WTC11 (cell line): ENCODE results near the gene LNX1. TPM values are rescaled to one million over a fixed set of nuclear protein-coding genes. Genes with fewer than 3 reads are reported as not detected.

Experiments
- ATAC-seq: fragments of 200-7000 bp; cut with Tn5 transposase; 2 replicates; pipeline ENCODE4 v1.10.0; 2021; ENCODE audit warnings: mild to moderate bottlenecking, moderate library complexity
- CTCF ChIA-PET: fragments of 300-600 bp; sonication (Branson Sonifier 250); formaldehyde crosslinking; loops from one replicate; lab custom pipeline; 2021; ENCODE audit warnings: antibody characterized with exemption; lab: Charles Lee
- POLR2A ChIA-PET: fragments of 350-600 bp; sonication (Branson Sonifier 250); formaldehyde crosslinking; loops from one replicate; lab custom pipeline; 2021; ENCODE audit warnings: antibody characterized with exemption; lab: Charles Lee
- DNase-seq: peaks from one replicate; pipeline ENCODE4 v3.0.0; 2021; ENCODE audit warnings: low spot score
- H3K27ac Mint-ChIP-seq: 2 replicates; pipeline ENCODE4 v1.8.0; 2021; ENCODE audit warnings: mixed read lengths
- H3K27me3 Mint-ChIP-seq: 2 replicates; pipeline ENCODE4 v1.8.0; 2021; ENCODE audit warnings: low read depth, mild to moderate bottlenecking, moderate library complexity, mixed read lengths
- H3K36me3 Mint-ChIP-seq: 2 replicates; pipeline ENCODE4 v1.8.0; 2021; ENCODE audit warnings: mixed read lengths
- H3K4me1 Mint-ChIP-seq: 2 replicates; pipeline ENCODE4 v1.8.0; 2022; ENCODE audit warnings: mixed read lengths
- H3K4me3 Mint-ChIP-seq: 2 replicates; pipeline ENCODE4 v1.8.0; 2021; ENCODE audit warnings: mild to moderate bottlenecking, moderate library complexity, mixed read lengths
- H3K9me3 Mint-ChIP-seq: 2 replicates; pipeline ENCODE4 v1.8.0; 2021; ENCODE audit warnings: mixed read lengths
- CREB1 ChIP-seq: sonication (generic); formaldehyde crosslinking; IDR thresholded peaks from 2 replicates; pipeline ENCODE4 v1.8.0; 2023; ENCODE audit warnings: mild to moderate bottlenecking, missing genetic modification reagents
- CREM ChIP-seq: sonication (generic); formaldehyde crosslinking; IDR thresholded peaks from 2 replicates; pipeline ENCODE4 v1.8.1; 2022; ENCODE audit warnings: mild to moderate bottlenecking, missing genetic modification reagents, moderate library complexity
- ESRRA ChIP-seq: sonication (generic); formaldehyde crosslinking; IDR thresholded peaks from 2 replicates; pipeline ENCODE4 v1.8.1; 2022; ENCODE audit warnings: mild to moderate bottlenecking, missing genetic modification reagents, borderline replicate concordance
- FOXP1 ChIP-seq: sonication (generic); formaldehyde crosslinking; IDR thresholded peaks from 2 replicates; pipeline ENCODE4 v1.8.0; 2022; ENCODE audit warnings: missing genetic modification reagents, mild to moderate bottlenecking, moderate library complexity, borderline replicate concordance
- GABPB1 ChIP-seq: sonication (generic); formaldehyde crosslinking; IDR thresholded peaks from 2 replicates; pipeline ENCODE4 v1.8.1; 2023; ENCODE audit warnings: mild to moderate bottlenecking, missing genetic modification reagents
- GTF2I ChIP-seq: fragments of 250-450 bp; sonication (Bioruptor Pico); conservative IDR thresholded peaks from 2 replicates; pipeline ENCODE4 v1.4.0; 2021; ENCODE audit warnings: mild to moderate bottlenecking
- HMGA2 ChIP-seq: fragments of 250-450 bp; sonication (Bioruptor Pico); IDR thresholded peaks from 2 replicates; pipeline ENCODE4 v1.4.0; 2021; ENCODE audit warnings: mild to moderate bottlenecking, moderate library complexity
- MYBL2 ChIP-seq: sonication (generic); formaldehyde crosslinking; IDR thresholded peaks from 2 replicates; pipeline ENCODE4 v1.8.1; 2023; ENCODE audit warnings: mild to moderate bottlenecking, moderate library complexity, missing genetic modification reagents
- OVOL2 ChIP-seq: fragments of 250-450 bp; sonication (Bioruptor Pico); IDR thresholded peaks from 2 replicates; pipeline ENCODE4 v1.9.0; 2021; ENCODE audit warnings: mild to moderate bottlenecking, borderline replicate concordance
- RELA ChIP-seq: sonication (generic); formaldehyde crosslinking; IDR thresholded peaks from 2 replicates; pipeline ENCODE4 v1.8.1; 2022; ENCODE audit warnings: missing genetic modification reagents, mild to moderate bottlenecking, borderline replicate concordance
- SMAD4 ChIP-seq: sonication (generic); formaldehyde crosslinking; IDR thresholded peaks from 2 replicates; pipeline ENCODE4 v1.8.0; 2022; ENCODE audit warnings: mild to moderate bottlenecking, missing genetic modification reagents
- TEAD1 ChIP-seq: sonication (generic); formaldehyde crosslinking; IDR thresholded peaks from 2 replicates; pipeline ENCODE4 v1.8.0; 2022; ENCODE audit warnings: mild to moderate bottlenecking, missing genetic modification reagents
- TP53 ChIP-seq: sonication (generic); formaldehyde crosslinking; IDR thresholded peaks from 2 replicates; pipeline ENCODE4 v1.8.1; 2023; ENCODE audit warnings: mild to moderate bottlenecking, missing genetic modification reagents
- ZNF219 ChIP-seq: sonication (generic); formaldehyde crosslinking; IDR thresholded peaks from 2 replicates; pipeline ENCODE4 v1.8.0; 2023; ENCODE audit warnings: missing genetic modification reagents, mild to moderate bottlenecking, borderline replicate concordance
- ZNF263 ChIP-seq: sonication (generic); formaldehyde crosslinking; IDR thresholded peaks from 2 replicates; pipeline ENCODE4 v1.8.1; 2022; ENCODE audit warnings: low read depth, mild to moderate bottlenecking, moderate library complexity, missing genetic modification reagents
- ZNF671 ChIP-seq: fragments of 250-450 bp; sonication (Bioruptor Pico); IDR thresholded peaks from 2 replicates; pipeline ENCODE4 v1.8.0; 2021; ENCODE audit warnings: mild to moderate bottlenecking
- total RNA-seq: library from RNA; stranded (reverse); gene quantifications from 3 replicates; pipeline ENCODE4 v1.2.3, GENCODE V29; 2021
- TF ChIP-seq, protein P1 (sequence below): sonication (generic); formaldehyde crosslinking; IDR thresholded peaks from 2 replicates; pipeline ENCODE4 v1.8.1; 2023; ENCODE audit warnings: mild to moderate bottlenecking, missing genetic modification reagents, moderate library complexity
- TF ChIP-seq, protein P2 (sequence below): fragments of 250-450 bp; sonication (Bioruptor Pico); IDR thresholded peaks from 2 replicates; pipeline ENCODE4 v1.9.0; 2021; ENCODE audit warnings: mild to moderate bottlenecking, borderline replicate concordance
- TF ChIP-seq, protein P3 (sequence below): sonication (generic); formaldehyde crosslinking; IDR thresholded peaks from 2 replicates; pipeline ENCODE4 v1.8.1; 2023; ENCODE audit warnings: mild to moderate bottlenecking, moderate library complexity, missing genetic modification reagents
- TF ChIP-seq, protein P4 (sequence below): fragments of 250-450 bp; sonication (Bioruptor Pico); conservative IDR thresholded peaks from 2 replicates; pipeline ENCODE4 v1.9.0; 2021; ENCODE audit warnings: mild to moderate bottlenecking

LNX1 gene
- total RNA-seq, 1 experiment from 2014 or later: 5.9 TPM

DNA sequence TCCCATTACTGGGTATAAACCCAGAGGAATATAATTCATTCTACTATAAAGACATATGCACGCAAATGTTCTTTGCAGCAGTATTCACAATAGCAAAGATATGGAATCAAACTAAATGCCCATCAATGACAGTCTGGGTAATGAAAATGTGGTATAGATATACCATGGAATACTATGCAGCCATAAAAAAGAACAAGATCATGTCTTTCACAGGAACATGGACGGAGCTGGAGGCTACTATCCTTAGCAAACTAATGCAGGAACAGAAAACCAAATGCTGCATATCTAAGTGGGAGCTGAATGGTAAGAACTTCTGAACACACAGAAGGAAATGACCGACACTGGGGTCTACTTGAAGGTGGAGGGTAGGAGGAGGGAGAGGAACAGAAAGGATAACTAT lies 42.6 kb downstream of the LNX1 start:
- H3K4me1 Mint-ChIP-seq: peaks cover 27% of the 10 kb centered on the region
- H3K36me3 Mint-ChIP-seq: no peaks in the 10 kb centered on the region
- TF ChIP-seq, protein P1, sequence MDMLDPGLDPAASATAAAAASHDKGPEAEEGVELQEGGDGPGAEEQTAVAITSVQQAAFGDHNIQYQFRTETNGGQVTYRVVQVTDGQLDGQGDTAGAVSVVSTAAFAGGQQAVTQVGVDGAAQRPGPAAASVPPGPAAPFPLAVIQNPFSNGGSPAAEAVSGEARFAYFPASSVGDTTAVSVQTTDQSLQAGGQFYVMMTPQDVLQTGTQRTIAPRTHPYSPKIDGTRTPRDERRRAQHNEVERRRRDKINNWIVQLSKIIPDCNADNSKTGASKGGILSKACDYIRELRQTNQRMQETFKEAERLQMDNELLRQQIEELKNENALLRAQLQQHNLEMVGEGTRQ (CRISPR knock-in tag): no peak
- TF ChIP-seq ZNF219 (CRISPR knock-in tag) (no peak), CREM (no peak), CREB1 (CRISPR knock-in tag) (no peak), MYBL2 (CRISPR knock-in tag) (no peak), GTF2I (CRISPR knock-in tag) (no peak), FOXP1 (CRISPR knock-in tag) (no peak), TEAD1 (no peak), GABPB1 (CRISPR knock-in tag) (no peak), ESRRA (CRISPR knock-in tag) (no peak), SMAD4 (CRISPR knock-in tag) (no peak), ZNF671 (CRISPR knock-in tag) (no peak), HMGA2 (CRISPR knock-in tag) (no peak), RELA (CRISPR knock-in tag) (no peak), ZNF263 (CRISPR knock-in tag) (no peak), TP53 (CRISPR knock-in tag) (no peak), OVOL2 (CRISPR knock-in tag) (no peak)
- TF ChIP-seq, protein P2, sequence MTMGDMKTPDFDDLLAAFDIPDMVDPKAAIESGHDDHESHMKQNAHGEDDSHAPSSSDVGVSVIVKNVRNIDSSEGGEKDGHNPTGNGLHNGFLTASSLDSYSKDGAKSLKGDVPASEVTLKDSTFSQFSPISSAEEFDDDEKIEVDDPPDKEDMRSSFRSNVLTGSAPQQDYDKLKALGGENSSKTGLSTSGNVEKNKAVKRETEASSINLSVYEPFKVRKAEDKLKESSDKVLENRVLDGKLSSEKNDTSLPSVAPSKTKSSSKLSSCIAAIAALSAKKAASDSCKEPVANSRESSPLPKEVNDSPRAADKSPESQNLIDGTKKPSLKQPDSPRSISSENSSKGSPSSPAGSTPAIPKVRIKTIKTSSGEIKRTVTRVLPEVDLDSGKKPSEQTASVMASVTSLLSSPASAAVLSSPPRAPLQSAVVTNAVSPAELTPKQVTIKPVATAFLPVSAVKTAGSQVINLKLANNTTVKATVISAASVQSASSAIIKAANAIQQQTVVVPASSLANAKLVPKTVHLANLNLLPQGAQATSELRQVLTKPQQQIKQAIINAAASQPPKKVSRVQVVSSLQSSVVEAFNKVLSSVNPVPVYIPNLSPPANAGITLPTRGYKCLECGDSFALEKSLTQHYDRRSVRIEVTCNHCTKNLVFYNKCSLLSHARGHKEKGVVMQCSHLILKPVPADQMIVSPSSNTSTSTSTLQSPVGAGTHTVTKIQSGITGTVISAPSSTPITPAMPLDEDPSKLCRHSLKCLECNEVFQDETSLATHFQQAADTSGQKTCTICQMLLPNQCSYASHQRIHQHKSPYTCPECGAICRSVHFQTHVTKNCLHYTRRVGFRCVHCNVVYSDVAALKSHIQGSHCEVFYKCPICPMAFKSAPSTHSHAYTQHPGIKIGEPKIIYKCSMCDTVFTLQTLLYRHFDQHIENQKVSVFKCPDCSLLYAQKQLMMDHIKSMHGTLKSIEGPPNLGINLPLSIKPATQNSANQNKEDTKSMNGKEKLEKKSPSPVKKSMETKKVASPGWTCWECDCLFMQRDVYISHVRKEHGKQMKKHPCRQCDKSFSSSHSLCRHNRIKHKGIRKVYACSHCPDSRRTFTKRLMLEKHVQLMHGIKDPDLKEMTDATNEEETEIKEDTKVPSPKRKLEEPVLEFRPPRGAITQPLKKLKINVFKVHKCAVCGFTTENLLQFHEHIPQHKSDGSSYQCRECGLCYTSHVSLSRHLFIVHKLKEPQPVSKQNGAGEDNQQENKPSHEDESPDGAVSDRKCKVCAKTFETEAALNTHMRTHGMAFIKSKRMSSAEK (CRISPR knock-in tag): no peak
- TF ChIP-seq, protein P3, sequence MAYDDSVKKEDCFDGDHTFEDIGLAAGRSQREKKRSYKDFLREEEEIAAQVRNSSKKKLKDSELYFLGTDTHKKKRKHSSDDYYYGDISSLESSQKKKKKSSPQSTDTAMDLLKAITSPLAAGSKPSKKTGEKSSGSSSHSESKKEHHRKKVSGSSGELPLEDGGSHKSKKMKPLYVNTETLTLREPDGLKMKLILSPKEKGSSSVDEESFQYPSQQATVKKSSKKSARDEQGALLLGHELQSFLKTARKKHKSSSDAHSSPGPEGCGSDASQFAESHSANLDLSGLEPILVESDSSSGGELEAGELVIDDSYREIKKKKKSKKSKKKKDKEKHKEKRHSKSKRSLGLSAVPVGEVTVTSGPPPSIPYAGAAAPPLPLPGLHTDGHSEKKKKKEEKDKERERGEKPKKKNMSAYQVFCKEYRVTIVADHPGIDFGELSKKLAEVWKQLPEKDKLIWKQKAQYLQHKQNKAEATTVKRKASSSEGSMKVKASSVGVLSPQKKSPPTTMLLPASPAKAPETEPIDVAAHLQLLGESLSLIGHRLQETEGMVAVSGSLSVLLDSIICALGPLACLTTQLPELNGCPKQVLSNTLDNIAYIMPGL (CRISPR knock-in tag): no peak
- TF ChIP-seq, protein P4, sequence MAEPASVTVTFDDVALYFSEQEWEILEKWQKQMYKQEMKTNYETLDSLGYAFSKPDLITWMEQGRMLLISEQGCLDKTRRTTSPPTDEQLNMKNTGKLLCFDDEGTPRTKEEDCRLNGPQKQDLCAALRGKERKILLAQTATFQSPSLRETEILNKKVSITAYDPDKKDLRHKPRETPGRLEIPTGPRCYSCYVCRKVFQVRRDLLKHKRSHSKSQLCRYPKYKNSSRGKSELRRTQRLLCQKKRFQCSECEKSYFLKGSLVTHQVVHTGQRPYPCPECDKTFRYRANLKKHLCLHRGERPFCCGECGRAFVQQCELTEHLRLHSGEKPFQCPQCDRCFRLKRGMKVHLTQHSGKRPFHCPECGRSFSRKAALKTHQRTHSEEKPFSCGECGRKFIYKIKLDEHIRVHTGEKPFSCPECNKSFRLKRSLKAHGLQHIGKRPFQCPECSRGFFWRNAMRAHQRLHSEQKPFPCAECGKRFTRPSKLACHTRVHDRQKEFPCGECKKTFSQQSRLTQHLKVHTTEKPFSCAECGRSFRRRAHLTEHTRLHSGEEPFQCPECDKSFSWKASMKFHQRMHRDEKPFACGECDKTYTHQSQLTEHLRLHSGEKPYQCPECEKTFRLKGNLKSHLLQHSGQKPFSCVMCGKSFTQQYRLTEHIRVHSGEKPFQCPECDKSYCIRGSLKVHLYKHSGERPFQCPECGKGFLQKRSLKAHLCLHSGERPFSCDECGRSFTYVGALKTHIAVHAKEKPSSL (CRISPR knock-in tag): no peak
- DNase-seq (no peak), ATAC-seq (no peak)
- no peaks in the 10 kb centered on the region for H3K27me3 Mint-ChIP-seq
- ChIA-PET CTCF (no interaction called here), POLR2A (interaction anchor here (1.6 kb wide), 1 partner anchor 27 kb away, joined by 4 read pairs; no protein-coding TSS in a partner anchor)
- H3K27ac Mint-ChIP-seq: no peak overlapping the region
- H3K9me3 Mint-ChIP-seq: peaks cover 8% of the 10 kb centered on the region
- H3K4me3 Mint-ChIP-seq: no peak overlapping the region
